GM19468 (cell line): Measurements from ENCODE around the gene SQOR.

Experiments
- ATAC-seq: cut with Tn5 transposase; IDR thresholded peaks from one replicate; pipeline ENCODE4 v1.9.1; 2021; ENCODE audit warnings: mild to moderate bottlenecking, moderate library complexity, moderate number of reproducible peaks; ENCODE audit not compliant: unreplicated experiment; ENCODE audit errors: extremely low read depth

SQOR gene

GRCh38 chr15:45703670-45704328 is 69.0 kb downstream of the SQOR start:
- ATAC-seq: no peak

- no peak for ATAC-seq
Observed at GRCh38 chr15:45704329-45705249, 69.8 kb downstream of the SQOR start.

- ATAC-seq: peak; percentile 78
Observed at GRCh38 chr15:45705510-45706473, 71.0 kb downstream of the SQOR start.

- no peak for ATAC-seq
Observed at GRCh38 chr15:45710657-45711056, 75.8 kb downstream of the SQOR start.

- ATAC-seq: peak; percentile 32
Observed at GRCh38 chr15:45714590-45715488, 80.0 kb downstream of the SQOR start.

- no peak for ATAC-seq
Observed at GRCh38 chr15:45715528-45715927, 80.7 kb downstream of the SQOR start.

- ATAC-seq: no peak
Observed at GRCh38 chr15:45719490-45719889, 84.7 kb downstream of the SQOR start.

- no peak for ATAC-seq
Observed at GRCh38 chr15:45720183-45720582, 85.4 kb downstream of the SQOR start.

- ATAC-seq: no peak
Observed at GRCh38 chr15:45728641-45729040, 93.8 kb downstream of the SQOR start.

- no peak for ATAC-seq
Observed at GRCh38 chr15:45729141-45729540, 94.3 kb downstream of the SQOR start.

GRCh38 chr15:45731343-45731742 is 96.5 kb downstream of the SQOR start:
- no peak for ATAC-seq

GRCh38 chr15:45732662-45733061 is 97.8 kb downstream of the SQOR start:
- no peak for ATAC-seq

- no peak for ATAC-seq
Observed at GRCh38 chr15:45734260-45734711, 99.5 kb downstream of the SQOR start.
